GM23248 (cell line): ENCODE results near the gene C19orf25. TPM values are rescaled to one million over a fixed set of nuclear protein-coding genes. Genes with fewer than 3 reads are reported as not detected.
A peak's percentile ranks its signal among the peaks of the same experiment; 100 is the strongest.

Experiments used
- DNase-seq: peaks from one replicate; pipeline ENCODE4 v3.0.0-alpha.2; 2015
- H2AFZ ChIP-seq: fragments of 200-600 bp; sonication (generic); 2 replicates; pipeline ENCODE4 v1.6.1; 2016; ENCODE audit warnings: antibody characterized with exemption
- H3F3A ChIP-seq: fragments of 200-600 bp; sonication (generic); 2 replicates; pipeline ENCODE4 v1.6.1; 2016; ENCODE audit warnings: mild to moderate bottlenecking, antibody characterized with exemption, mixed run types; ENCODE audit not compliant: insufficient read depth
- H3K27ac ChIP-seq: fragments of 200-600 bp; sonication (generic); 2 replicates; pipeline ENCODE4 v1.5.1; 2016; ENCODE audit warnings: mild to moderate bottlenecking
- H3K27me3 ChIP-seq: fragments of 200-600 bp; sonication (generic); replicated peaks from 2 replicates; pipeline ENCODE4 v1.6.1; 2016; ENCODE audit warnings: mild to moderate bottlenecking; ENCODE audit not compliant: insufficient read depth
- H3K36me3 ChIP-seq: fragments of 200-600 bp; sonication (generic); 2 replicates; pipeline ENCODE4 v1.6.1; 2016; ENCODE audit warnings: low read depth, mild to moderate bottlenecking
- H3K4me1 ChIP-seq: fragments of 200-600 bp; sonication (generic); 2 replicates; pipeline ENCODE4 v1.6.1; 2016; ENCODE audit warnings: mild to moderate bottlenecking; ENCODE audit not compliant: insufficient read depth
- H3K4me2 ChIP-seq: fragments of 200-600 bp; sonication (generic); one replicate; pipeline ENCODE4 v1.6.1; 2016; ENCODE audit warnings: mild to moderate bottlenecking; ENCODE audit not compliant: unreplicated experiment
- H3K4me3 ChIP-seq: fragments of 200-600 bp; sonication (generic); 2 replicates; pipeline ENCODE4 v1.5.1; 2016; ENCODE audit warnings: mild to moderate bottlenecking
- H3K79me2 ChIP-seq: fragments of 200-600 bp; sonication (generic); 2 replicates; pipeline ENCODE4 v1.6.1; 2016; ENCODE audit warnings: mild to moderate bottlenecking; ENCODE audit not compliant: insufficient read depth
- H3K9ac ChIP-seq: fragments of 200-600 bp; sonication (generic); 2 replicates; pipeline ENCODE4 v1.6.1; 2016; ENCODE audit warnings: mild to moderate bottlenecking
- H3K9me2 ChIP-seq: fragments of 200-600 bp; sonication (generic); 2 replicates; pipeline ENCODE4 v1.6.1; 2016; ENCODE audit warnings: mixed run types, mild to moderate bottlenecking, moderate library complexity; ENCODE audit not compliant: insufficient read depth
- H3K9me3 ChIP-seq: fragments of 200-600 bp; sonication (generic); one replicate; pipeline ENCODE4 v1.6.1; 2017; ENCODE audit warnings: low read depth
- H4K20me1 ChIP-seq: fragments of 200-600 bp; sonication (generic); 2 replicates; pipeline ENCODE4 v1.6.0; 2016; ENCODE audit not compliant: insufficient read depth
- EZH2 ChIP-seq: fragments of 200-600 bp; sonication (generic); IDR thresholded peaks from 2 replicates; pipeline ENCODE4 v1.6.1; 2018; ENCODE audit warnings: antibody characterized with exemption, mild to moderate bottlenecking; ENCODE audit not compliant: insufficient read depth, poor library complexity, severe bottlenecking
- EZH2phosphoT487 ChIP-seq: fragments of 200-600 bp; sonication (generic); IDR thresholded peaks from 2 replicates; pipeline ENCODE4 v1.6.1; 2018; ENCODE audit warnings: antibody characterized with exemption, moderate library complexity, mild to moderate bottlenecking, low read depth; ENCODE audit not compliant: insufficient read depth
- WGBS, 2 experiments: methylation state at CpG; one replicate each; pipeline ENCODE4 v1.1.6; 2015 to 2017; ENCODE audit warnings: low lambda C conversion rate in 2 of 2, low coverage in 1 of 2; ENCODE audit errors: missing lambda C conversion rate in 2 of 2; 5-methylcytosine and 5-hydroxymethylcytosine counted together
- in situ Hi-C: fragments of 300-500 bp; cut with MboI; formaldehyde crosslinking; loops from 2 replicates; pipeline ENCODE4 v1.15.0; 2020
- polyA plus RNA-seq: library from polyadenylated mRNA; unstranded; fragments of >200 nt; fragmentation: Nextera tagmentation; extraction: Ambion mirVana; gene quantifications from 2 replicates; pipeline ENCODE4 v1.2.1, GENCODE V29; 2016
- total RNA-seq: library from RNA; depleted of rRNA; stranded (reverse); fragments of >200 nt; shearing (Covaris generic); gene quantifications from 2 replicates; pipeline ENCODE4 v1.2.3, GENCODE V29; 2014

The C19orf25 gene
- total and polyA plus RNA-seq, 2 experiments from 2014 or later, result 34.7 to 35.9 TPM

DNA sequence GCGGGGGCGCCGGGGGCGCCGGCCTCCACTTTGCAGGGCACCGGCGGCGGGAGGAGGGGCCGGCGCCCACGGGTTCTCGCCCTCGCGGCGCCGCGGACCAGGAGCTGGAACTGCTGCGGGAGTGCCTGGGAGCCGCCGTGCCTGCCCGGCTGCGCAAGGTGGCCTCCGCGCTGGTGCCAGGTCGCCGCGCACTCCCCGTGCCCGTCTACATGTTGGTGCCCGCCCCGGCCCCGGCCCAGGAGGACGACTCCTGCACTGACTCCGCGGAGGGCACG, 11.9 kb downstream of the C19orf25 start:
- no peaks in the 10 kb centered on the region for H4K20me1 ChIP-seq
- H3K36me3 ChIP-seq, result no peaks in the 10 kb centered on the region

DNA sequence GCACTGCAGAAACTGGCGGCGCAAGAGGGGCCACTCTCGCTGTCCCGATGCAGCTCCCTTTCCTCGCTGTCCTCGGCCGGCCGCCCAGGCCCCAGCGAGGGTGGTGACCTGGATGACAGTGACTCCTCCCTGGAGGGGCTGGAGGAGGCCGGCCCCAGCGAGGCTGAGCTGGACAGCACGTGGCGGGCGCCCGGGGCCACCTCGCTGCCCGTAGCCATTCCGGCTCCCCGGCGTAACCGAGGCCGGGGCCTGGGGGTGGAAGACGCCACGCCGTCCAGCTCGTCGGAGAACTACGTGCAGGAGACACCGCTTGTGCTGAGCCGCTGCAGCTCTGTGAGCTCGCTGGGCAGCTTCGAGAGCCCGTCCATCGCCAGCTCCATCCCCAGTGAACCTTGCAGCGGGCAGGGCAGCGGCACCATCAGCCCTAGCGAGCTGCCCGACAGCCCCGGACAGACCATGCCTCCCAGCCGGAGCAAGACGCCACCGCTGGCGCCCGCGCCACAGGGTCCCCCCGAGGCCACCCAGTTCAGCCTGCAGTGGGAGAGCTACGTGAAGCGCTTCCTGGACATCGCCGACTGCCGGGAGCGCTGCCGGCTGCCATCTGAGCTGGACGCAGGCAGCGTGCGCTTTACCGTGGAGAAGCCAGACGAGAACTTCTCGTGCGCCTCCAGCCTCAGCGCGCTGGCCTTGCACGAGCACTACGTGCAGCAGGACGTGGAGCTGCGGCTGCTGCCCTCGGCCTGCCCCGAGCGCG, 12.4 kb downstream of the C19orf25 start:
- WGBS, 2 experiments, result 39 to 42% methylated on average over 60 to 61 of the region's 70 CpGs
- Histone ChIP-seq H3K9me2 (no peaks in the 10 kb centered on the region), H3K4me2 (no peak overlapping the region), H3F3A (no peaks in the 10 kb centered on the region), H4K20me1 (no peaks in the 10 kb centered on the region), H2AFZ (no peak overlapping the region), H3K27me3 (no peaks in the 10 kb centered on the region; the same call in 1 of the 2 replicates), H3K9ac (no peak overlapping the region), H3K4me1 (no peaks in the 10 kb centered on the region), H3K9me3 (no peaks in the 10 kb centered on the region), H3K36me3 (no peaks in the 10 kb centered on the region), H3K4me3 (no peak overlapping the region), H3K79me2 (no peaks in the 10 kb centered on the region), H3K27ac (no peak overlapping the region)
- peak; percentile 47 for DNase-seq
- in situ Hi-C loops, result no loop called here
- TF ChIP-seq EZH2phosphoT487, result no peak
- TF ChIP-seq EZH2, result no peak

More for the DNA sequence above, 11.9 kb downstream of the C19orf25 start:
- WGBS, 2 experiments, result 0 to 5% methylated on average over 1 to 17 of the region's 36 CpGs
- Histone ChIP-seq H3K9me3 (no peaks in the 10 kb centered on the region), H3K9me2 (no peaks in the 10 kb centered on the region), H3K9ac (no peak overlapping the region), H2AFZ (no peak overlapping the region), H3K4me2 (no peak overlapping the region), H3K4me3 (no peak overlapping the region), H3F3A (no peaks in the 10 kb centered on the region), H3K79me2 (no peaks in the 10 kb centered on the region), H3K27ac (no peak overlapping the region), H3K27me3 (no peaks in the 10 kb centered on the region; the same call in 1 of the 2 replicates), H3K4me1 (no peaks in the 10 kb centered on the region)
- in situ Hi-C loops, result no loop called here
- DNase-seq, result no peak
- TF ChIP-seq EZH2 (no peak), EZH2phosphoT487 (no peak)

DNA sequence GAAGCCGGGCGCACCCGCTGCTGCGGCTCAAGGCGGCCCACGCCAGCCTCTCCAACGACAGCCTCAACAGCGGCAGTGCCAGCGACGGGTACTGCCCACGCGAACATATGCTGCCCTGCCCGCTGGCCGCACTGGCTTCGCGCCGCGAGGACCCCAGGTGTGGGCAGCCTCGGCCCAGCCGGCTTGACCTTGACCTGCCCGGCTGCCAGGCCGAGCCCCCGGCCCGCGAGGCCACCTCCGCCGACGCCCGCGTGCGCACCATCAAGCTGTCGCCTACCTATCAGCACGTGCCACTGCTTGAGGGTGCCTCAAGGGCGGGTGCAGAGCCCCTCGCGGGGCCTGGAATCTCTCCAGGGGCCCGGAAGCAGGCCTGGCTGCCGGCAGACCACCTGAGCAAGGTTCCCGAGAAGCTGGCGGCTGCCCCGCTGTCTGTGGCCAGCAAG, 13.0 kb downstream of the C19orf25 start:
- Histone ChIP-seq H2AFZ (no peak overlapping the region), H3F3A (no peaks in the 10 kb centered on the region), H3K4me2 (no peak overlapping the region), H3K36me3 (no peaks in the 10 kb centered on the region), H3K9ac (no peak overlapping the region), H3K27me3 (no peaks in the 10 kb centered on the region; the same call in 1 of the 2 replicates), H3K4me1 (no peaks in the 10 kb centered on the region), H3K79me2 (no peaks in the 10 kb centered on the region), H3K9me2 (no peaks in the 10 kb centered on the region), H3K4me3 (no peak overlapping the region), H3K27ac (no peak overlapping the region), H3K9me3 (no peaks in the 10 kb centered on the region), H4K20me1 (no peaks in the 10 kb centered on the region)
- in situ Hi-C loops, result no loop called here
- WGBS, 2 experiments, result 71 to 73% methylated on average over 37 to 39 of the region's 41 CpGs
- DNase-seq, result no peak
- TF ChIP-seq EZH2phosphoT487, result no peak
- no peak for TF ChIP-seq EZH2

DNA sequence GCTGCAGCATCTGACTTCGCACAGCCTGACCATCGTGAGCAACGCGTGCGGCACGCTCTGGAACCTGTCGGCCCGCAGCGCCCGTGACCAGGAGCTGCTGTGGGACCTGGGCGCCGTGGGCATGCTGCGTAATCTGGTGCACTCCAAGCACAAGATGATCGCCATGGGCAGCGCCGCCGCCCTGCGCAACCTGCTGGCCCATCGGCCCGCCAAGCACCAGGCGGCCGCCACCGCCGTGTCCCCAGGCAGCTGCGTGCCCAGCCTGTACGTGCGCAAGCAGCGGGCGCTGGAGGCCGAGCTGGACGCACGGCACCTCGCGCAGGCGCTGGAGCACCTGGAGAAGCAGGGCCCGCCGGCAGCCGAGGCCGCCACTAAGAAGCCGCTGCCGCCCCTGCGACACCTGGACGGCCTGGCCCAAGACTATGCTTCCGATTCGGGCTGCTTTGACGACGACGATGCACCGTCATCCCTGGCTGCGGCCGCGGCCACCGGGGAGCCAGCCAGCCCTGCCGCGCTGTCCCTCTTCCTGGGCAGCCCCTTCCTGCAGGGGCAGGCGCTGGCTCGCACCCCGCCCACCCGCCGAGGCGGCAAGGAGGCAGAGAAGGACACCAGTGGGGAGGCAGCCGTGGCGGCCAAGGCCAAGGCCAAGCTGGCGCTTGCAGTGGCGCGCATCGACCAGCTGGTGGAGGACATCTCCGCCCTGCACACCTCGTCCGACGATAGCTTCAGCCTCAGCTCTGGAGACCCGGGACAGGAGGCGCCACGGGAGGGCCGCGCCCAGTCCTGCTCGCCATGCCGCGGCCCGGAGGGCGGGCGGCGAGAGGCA, 13.6 kb downstream of the C19orf25 start:
- no peak for DNase-seq
- TF ChIP-seq EZH2 (no peak), EZH2phosphoT487 (no peak)
- no peak overlapping the region for H3K4me3 ChIP-seq
- H3K9me2 ChIP-seq, result no peaks in the 10 kb centered on the region
- no peaks in the 10 kb centered on the region for H3K36me3 ChIP-seq
- H3K79me2 ChIP-seq, result no peaks in the 10 kb centered on the region
- no peak overlapping the region for H3K9ac ChIP-seq
- H3K27me3 ChIP-seq, result no peaks in the 10 kb centered on the region; the same call in 1 of the 2 replicates
- H3F3A ChIP-seq, result no peaks in the 10 kb centered on the region
- WGBS, 2 experiments, result 82 to 83% methylated on average over 62 to 69 of the region's 83 CpGs
- H3K4me1 ChIP-seq, result no peaks in the 10 kb centered on the region
- H3K9me3 ChIP-seq, result no peaks in the 10 kb centered on the region
- no peak overlapping the region for H3K27ac ChIP-seq
- no peaks in the 10 kb centered on the region for H4K20me1 ChIP-seq
- H3K4me2 ChIP-seq, result no peak overlapping the region
- no peak overlapping the region for H2AFZ ChIP-seq
- in situ Hi-C loops, result no loop called here
